ENCODE measurements around the gene OXCT1.
"Not testable (repeated sequence)": the region's sequence is repeated elsewhere in the genome, so short reads cannot be mapped to it uniquely, and the experiment has no call there.

OXCT1 gene

DNA sequence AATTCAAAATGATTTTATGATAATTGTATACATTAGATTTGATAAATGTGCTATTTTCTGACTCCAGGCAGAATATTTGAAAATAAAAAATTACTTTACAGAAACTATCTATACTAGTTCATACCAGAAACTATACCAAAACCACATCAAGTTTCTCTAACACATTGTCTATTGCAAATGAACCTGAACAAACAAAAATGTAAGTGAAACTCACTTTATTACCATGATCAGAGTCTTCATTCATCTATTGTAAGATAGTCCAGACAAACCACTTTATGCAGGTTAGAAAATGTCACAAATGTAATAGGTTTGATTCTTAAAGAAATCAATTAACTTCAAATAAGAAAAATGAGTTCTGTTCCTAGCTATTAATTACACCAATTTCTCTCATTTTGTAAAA, 99.4 kb downstream of the OXCT1 start:
- DNase-seq: no peak

DNA sequence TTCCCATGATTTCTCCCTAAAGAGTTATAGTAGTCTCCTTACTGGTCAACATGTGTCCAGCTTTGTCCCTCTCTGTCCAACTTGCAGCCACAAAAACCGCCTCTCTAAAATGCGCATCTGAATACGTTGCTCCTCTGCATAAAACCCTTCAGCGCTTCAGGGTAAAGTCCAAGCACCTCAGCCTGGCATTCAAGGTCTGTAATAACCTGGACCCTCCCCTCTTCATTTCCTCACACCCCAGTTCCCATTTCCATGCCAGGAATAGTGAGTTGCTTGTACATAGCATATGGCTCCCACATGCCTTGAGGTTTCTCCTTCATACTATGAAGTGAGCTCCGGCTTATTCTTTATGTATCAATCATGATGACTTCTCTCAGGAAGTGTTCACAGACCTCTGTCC, 101.5 kb downstream of the OXCT1 start:
- no peak for DNase-seq

DNA sequence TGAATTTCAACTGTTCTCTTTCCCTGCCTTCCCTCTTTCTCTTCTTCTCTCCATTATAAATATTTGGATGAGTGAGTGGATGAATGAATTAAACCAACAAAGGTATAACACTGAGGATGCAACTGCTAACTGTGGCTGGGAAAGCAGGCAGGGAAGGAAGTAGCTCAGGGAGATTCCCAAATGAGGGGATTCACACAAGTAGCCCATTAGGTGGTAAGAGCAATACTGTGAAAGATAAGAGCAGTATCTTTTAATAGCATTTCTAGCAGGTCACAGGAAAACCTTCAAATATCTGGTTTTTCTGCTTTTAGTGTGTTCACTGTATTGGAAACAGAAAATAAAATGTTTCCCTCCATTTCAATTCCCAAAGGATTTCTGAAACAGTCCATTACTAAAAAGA, 105.6 kb downstream of the OXCT1 start:
- no peak for DNase-seq

- no peak for DNase-seq
Observed at GRCh38 chr5:41763574-41763973, 106.7 kb downstream of the OXCT1 start.

GRCh38 chr5:41763081-41763480, 107.1 kb downstream of the OXCT1 start:
- no peak for DNase-seq

DNA sequence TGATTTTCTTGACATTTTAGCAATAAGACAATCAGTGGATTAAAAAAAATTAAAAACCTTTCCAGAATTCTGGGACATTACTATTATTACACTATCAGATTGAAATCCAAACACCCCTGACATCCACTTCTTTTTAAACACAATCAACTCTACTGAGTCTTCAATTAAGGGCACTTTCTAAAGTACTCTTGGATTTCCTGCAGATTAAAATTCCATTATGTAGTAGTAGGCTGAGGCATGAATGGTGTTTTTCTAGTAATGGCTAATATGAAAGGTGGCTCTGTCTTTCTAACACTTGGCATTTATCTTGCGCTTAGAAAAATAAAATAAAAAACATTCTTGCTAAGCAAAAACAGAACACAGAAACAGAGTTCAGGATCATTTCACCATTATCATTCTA, 107.8 kb downstream of the OXCT1 start:
- no peak for DNase-seq

GRCh38 chr5:41761663-41762062, 108.6 kb downstream of the OXCT1 start:
- no peak for DNase-seq

DNA sequence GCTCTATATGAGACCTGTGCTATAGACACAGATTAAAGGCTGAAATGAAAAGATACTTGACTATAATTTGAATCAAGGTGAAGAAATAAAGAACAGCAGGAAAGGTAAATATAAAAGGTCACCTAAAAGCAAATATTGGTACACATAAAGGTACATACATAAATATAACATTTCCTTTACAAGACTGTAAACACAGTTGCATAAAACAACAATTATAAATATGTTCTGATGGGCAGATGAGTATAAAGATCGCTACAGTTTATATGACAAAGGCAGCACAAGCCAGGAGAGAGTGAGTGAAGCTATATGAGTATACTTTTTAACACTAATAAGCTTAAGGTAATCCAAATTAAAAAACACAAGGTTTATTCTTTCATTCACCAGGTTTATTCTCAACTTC, 114.5 kb downstream of the OXCT1 start:
- no peak for DNase-seq

GRCh38 chr5:41754857-41755256, 115.4 kb downstream of the OXCT1 start:
- DNase-seq: no peak

DNA sequence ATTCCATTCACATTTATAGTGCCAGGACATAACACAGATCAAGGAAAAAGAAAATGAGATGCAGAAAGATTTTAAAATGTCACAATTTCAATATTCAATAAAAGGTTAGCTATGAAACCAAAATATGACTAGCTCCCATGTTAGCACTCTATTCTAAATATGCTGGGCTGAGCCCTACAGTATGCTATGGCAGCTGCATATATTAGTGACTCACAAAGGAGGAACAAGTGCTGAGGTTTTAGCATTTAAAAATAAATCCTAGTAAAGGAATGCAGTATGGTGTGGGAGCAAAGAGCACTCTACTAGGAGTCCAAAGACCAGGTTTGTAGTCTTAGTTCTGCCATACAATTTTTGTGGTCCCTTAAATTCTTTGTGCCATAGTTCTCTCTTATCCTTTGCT, 118.4 kb downstream of the OXCT1 start:
- DNase-seq: no peak

- no peak for DNase-seq
Observed at GRCh38 chr5:41748631-41749030, 121.6 kb downstream of the OXCT1 start.

DNA sequence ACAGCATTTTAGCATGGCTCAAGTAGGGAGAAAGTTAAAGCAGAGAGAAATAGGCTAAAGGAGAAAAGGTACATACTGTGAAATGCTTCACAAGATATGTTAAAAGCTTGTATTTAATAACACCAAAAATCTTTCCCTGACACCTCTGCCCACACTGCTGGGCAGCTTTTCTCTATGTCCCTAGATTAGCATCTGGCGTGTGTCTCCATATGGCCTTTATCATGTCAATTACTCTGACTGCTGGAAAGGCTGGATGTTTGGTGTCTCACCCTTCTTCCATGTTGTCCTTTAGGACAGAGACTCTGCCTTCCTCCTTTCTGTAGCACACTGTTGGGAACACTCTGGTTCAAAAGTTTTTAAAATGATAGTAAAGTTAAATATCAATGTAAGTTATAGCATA, 122.5 kb downstream of the OXCT1 start:
- no peak for DNase-seq

- no peak for DNase-seq
Observed at GRCh38 chr5:41747301-41747700, 122.9 kb downstream of the OXCT1 start.

DNA sequence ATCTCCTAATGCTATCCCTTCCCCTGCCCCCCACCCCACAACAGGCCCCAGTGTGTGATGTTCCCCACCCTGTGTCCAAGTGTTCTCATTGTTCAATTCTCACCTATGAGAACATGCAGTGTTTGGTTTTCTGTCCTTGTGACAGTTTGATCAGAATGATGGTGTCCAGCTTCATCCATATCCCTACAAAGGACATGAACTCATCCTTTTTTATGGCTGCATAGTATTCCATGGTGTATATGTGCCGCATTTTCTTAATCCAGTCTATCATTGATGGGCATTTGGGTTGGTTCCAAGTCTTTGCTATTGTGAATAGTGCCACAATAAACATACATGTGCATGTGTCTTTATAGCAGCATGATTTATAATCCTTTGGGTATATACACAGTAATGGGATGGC, 127.6 kb downstream of the OXCT1 start:
- DNase-seq: not testable (repeated sequence)

- DNase-seq: no peak
Observed at GRCh38 chr5:41738710-41739354, 131.4 kb downstream of the OXCT1 start.

- DNase-seq: no peak
Observed at GRCh38 chr5:41736641-41737040, 133.6 kb downstream of the OXCT1 start.

- no peak for DNase-seq
Observed at GRCh38 chr5:41735213-41735612, 135.0 kb downstream of the OXCT1 start.

DNA sequence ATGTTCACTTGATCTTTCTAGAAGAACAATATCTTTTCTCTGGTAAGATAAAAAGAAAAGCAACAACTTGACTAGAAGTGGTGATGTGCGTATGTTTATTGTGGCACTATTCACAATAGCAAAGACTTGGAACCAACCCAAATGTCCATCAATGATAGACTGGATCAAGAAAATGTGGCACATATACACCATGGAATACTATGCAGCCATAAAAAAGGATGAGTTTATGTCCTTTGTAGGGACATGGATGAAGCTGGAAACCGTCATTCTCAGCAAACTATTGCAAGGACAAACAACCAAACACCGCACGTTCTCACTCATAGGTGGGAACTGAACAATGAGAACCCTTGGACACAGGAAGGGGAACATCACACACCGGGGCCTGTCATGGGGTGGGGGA, 140.8 kb downstream of the OXCT1 start:
- DNase-seq: not testable (repeated sequence)

DNA sequence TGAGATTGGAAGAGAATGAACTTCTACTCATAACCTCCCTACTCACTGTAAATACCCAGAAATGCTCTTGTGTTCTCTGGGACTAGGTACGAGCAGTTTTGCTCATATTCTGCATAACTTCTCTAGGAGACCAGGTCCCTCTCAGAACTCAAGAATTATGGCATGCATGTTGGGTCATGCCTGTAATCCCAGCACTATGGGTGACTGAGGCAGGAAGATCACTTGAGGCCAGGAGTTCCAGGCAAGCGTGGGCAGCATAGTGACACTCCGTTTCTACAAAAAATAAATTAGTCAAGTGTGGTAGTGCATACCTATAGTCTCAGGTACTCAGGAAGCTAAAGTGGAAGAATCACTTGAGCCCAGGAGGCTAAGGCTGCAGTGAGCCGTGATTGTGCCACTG, 141.9 kb downstream of the OXCT1 start:
- no peak for DNase-seq

- DNase-seq: no peak
Observed at GRCh38 chr5:41722359-41722950, 147.8 kb downstream of the OXCT1 start.

DNA sequence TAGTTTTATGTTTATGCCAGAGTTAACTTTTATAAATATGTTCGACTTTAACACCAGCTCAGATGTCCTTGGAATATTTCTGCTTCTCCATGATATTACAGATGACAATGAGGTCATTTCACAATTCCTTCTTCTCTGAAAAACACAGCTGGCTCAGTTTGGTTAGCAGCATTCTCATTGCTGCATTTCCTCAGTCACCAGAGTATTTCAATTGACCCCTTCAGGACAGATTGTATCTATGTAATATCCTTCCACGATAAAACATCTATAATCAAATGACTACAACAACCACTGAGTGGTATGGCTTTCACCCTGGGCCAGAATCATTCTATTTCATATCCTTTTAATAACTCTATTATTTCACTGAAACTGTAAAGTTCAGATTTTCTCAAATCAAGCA, 148.7 kb downstream of the OXCT1 start:
- DNase-seq: no peak

GRCh38 chr5:41716382-41716781, 153.8 kb downstream of the OXCT1 start:
- DNase-seq: no peak

- DNase-seq: not testable (repeated sequence)
Observed at GRCh38 chr5:41714446-41714845, 155.8 kb downstream of the OXCT1 start.

GRCh38 chr5:41708604-41708940, 161.7 kb downstream of the OXCT1 start:
- DNase-seq: no peak

GRCh38 chr5:41707853-41708603, 162.2 kb downstream of the OXCT1 start:
- DNase-seq: no peak
